ENCODE measurements around the gene DCC.

DCC gene

DNA sequence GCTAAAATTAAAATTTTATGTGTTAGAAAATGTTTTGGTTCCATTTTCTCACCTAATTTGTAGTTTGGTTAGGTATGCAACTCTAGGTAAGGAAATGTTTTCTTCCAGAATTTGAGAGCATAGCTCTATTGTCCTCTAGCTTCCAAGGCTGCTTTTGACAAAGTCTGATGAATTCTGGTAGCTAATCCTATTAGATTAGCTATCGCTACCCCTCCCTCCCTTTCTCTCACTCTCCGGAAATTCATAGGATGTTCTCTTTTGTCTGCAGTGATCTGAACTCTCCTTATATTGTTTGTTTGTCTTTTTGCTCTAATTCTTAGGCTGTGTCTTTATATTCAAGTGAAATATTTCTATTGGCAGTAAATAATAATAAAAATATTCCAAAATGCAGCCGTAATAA is 382.9 kb downstream of the DCC start:
- TF ChIP-seq GATA3 (IDR thresholded peaks at IDR 0.05; ENCODE audit: low read depth, low read length) = no peak
- no peak for TF ChIP-seq GATA2 (IDR thresholded peaks at IDR 0.05; ENCODE audit: low read depth, low read length)

DNA sequence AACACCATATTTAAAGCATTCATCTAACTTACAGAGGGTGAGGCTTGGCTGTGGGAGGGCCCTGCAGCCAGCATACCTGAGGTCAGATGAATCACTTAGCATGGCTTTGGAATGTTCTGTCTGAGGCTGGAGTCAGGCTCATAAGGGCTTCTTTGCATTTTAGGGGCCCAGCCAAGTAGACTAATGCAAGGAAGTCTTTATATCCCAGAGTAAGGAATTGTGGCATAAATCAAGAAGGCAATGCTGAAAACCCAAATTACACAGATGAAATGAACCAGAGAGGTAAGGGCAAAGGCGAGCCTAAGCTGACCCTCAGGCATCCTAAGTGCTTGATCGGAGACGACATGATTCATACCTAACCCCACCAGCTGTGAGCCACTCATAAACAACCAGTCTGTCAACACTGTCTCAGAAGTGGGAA is 383.6 kb downstream of the DCC start:
- TF ChIP-seq GATA2 (IDR thresholded peaks at IDR 0.05; ENCODE audit: low read depth, low read length) = no peak
- TF ChIP-seq GATA3 (IDR thresholded peaks at IDR 0.05; ENCODE audit: low read depth, low read length) = no peak

GRCh38 chr18:52730972-52731619 is 391.1 kb downstream of the DCC start:
- no peak for TF ChIP-seq GATA2 (IDR thresholded peaks at IDR 0.05; ENCODE audit: low read depth, low read length)
- TF ChIP-seq GATA3 (IDR thresholded peaks at IDR 0.05; ENCODE audit: low read depth, low read length) = no peak

GRCh38 chr18:52738946-52739345 is 398.9 kb downstream of the DCC start:
- TF ChIP-seq GATA3 (IDR thresholded peaks at IDR 0.05; ENCODE audit: low read depth, low read length) (no peak), GATA2 (IDR thresholded peaks at IDR 0.05; ENCODE audit: low read depth, low read length) (no peak)

GRCh38 chr18:52746986-52747385 is 407.0 kb downstream of the DCC start:
- TF ChIP-seq GATA3 (IDR thresholded peaks at IDR 0.05; ENCODE audit: low read depth, low read length) = no peak
- TF ChIP-seq GATA2 (IDR thresholded peaks at IDR 0.05; ENCODE audit: low read depth, low read length) = no peak

GRCh38 chr18:52747869-52748268 is 407.9 kb downstream of the DCC start:
- TF ChIP-seq GATA2 (IDR thresholded peaks at IDR 0.05; ENCODE audit: low read depth, low read length) (no peak), GATA3 (IDR thresholded peaks at IDR 0.05; ENCODE audit: low read depth, low read length) (no peak)

DNA sequence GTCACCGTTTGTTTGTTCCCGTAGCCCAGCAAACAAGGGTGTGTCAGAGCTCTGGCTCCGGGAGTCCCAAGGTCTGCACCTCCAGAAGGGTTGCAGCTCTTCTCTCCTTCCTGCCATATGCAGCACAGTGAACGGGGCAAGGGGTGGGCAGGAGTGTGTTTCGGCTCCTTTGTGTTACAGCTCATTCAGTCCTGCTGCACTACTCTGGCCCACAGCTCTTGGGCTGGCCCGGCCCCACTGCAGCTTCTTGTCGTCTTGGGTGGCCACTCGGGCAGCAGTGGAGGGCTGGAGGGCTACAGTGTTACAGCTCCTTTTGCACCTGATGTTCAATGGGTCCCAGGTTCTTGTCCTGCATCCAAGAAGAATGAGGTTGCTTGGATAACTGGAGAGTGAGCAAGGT is 408.3 kb downstream of the DCC start:
- TF ChIP-seq GATA3 (IDR thresholded peaks at IDR 0.05; ENCODE audit: low read depth, low read length) (no peak), GATA2 (IDR thresholded peaks at IDR 0.05; ENCODE audit: low read depth, low read length) (no peak)

- TF ChIP-seq GATA3 (IDR thresholded peaks at IDR 0.05; ENCODE audit: low read depth, low read length) (no peak), GATA2 (IDR thresholded peaks at IDR 0.05; ENCODE audit: low read depth, low read length) (no peak)
Observed at GRCh38 chr18:52749542-52749941, 409.5 kb downstream of the DCC start.

DNA sequence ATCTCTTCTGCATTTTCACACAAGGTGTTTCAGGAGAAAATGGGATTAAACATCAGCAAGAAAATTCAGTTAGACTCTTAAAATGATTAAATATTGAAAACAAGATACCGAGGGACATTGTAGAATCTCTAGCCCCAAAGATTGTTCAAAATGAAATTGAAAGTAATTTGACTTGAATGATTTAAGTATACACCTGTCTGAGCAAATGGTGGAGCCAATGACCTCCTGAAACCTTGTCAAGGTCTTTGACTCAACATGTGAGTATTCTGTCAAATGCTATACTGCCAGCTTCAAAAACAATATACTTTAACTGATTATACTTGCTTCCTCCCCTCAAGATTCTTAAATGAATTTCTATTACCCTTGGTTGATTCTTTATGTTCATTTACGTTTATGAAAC is 411.0 kb downstream of the DCC start:
- TF ChIP-seq GATA2 (IDR thresholded peaks at IDR 0.05; ENCODE audit: low read depth, low read length) = no peak
- no peak for TF ChIP-seq GATA3 (IDR thresholded peaks at IDR 0.05; ENCODE audit: low read depth, low read length)

GRCh38 chr18:52764316-52764715 is 424.3 kb downstream of the DCC start:
- no peak for TF ChIP-seq GATA2 (IDR thresholded peaks at IDR 0.05; ENCODE audit: low read depth, low read length)
- TF ChIP-seq GATA3 (IDR thresholded peaks at IDR 0.05; ENCODE audit: low read depth, low read length) = no peak

DNA sequence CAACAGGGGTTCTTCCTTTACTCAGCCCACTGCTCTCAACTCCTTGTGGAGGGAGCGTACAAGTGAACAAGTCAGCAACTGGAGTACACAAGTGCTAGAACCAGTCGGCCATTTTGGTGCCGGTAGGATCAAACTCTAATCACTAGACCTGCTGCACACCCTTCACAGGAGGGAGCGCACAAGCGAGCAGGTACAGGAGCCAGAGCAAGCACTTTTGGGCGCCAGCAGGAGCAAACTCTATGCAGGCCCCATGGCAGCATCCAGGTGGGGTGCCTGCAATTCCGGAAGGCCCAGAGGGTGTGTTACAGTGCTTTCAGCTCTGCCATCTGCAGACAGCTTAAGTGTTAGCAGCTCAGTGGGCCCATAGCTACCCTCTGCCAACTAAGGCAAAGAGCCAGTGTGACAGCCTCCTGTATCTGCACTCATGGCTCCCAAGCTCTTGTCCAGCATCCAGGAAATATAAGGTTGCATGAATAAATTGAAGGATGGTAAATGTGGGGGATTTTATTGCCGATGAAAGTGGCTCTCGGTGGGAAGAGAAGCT is 426.1 kb downstream of the DCC start:
- TF ChIP-seq GATA3 (IDR thresholded peaks at IDR 0.05; ENCODE audit: low read depth, low read length) = no peak
- TF ChIP-seq GATA2 (IDR thresholded peaks at IDR 0.05; ENCODE audit: low read depth, low read length) = no peak

DNA sequence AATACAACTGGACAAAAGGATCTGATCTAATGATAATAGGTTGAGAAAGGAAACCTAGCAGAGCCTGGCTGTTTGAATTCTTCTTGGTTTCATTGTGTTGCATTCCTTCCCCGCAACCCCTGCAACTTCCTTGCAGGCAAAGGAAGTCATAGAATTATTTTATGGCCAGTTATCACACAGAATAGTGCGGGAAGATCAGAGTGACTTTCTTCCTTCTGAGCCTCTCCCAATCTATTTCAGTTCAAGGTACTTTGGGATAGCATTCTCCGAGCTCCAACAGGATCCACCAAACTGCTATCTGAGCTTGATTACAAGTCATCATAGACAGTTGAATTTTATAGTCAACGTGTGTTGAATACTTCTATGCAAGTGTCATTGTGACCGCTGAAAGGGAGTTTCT is 441.1 kb downstream of the DCC start:
- TF ChIP-seq GATA2 (IDR thresholded peaks at IDR 0.05; ENCODE audit: low read depth, low read length) (no peak), GATA3 (IDR thresholded peaks at IDR 0.05; ENCODE audit: low read depth, low read length) (no peak)

DNA sequence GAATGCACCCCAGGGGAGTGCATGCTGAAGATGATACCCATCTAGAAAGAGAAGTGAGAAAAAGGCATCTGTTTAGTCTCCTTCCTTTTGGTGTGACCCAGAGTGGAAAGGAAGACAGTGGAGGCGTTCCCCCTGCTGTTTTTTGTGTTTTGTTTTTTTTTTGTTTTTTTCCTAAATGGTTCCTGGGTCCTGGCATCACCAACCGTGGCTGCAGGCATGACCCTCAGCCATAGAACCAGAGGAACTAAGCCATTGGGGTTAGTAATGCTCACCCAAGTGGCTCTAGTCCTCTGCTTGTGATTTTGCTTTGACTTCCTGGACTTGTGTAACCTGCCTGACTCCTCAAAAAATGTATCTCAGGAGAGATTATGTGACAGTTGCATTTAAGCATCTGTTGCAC is 451.3 kb downstream of the DCC start:
- TF ChIP-seq GATA2 (IDR thresholded peaks at IDR 0.05; ENCODE audit: low read depth, low read length) = no peak
- no peak for TF ChIP-seq GATA3 (IDR thresholded peaks at IDR 0.05; ENCODE audit: low read depth, low read length)

DNA sequence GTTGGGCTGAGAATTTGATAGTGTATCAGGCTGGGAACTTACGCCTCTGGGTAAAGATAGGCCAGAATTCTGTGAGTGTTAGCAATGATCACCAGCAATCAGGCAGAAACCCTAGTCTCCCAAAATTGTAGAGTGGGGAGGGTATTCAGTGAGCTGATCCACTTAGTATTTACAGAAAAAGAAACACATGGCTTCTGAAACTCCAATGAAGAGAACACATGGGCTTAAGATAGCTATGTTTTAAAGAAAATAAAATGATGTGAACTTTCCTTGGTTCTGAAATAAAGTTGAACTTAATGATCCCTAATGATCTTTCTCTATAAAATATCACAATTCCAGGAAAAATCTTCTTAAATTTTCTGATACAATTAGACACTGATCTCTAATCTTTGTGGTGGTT is 472.8 kb downstream of the DCC start:
- TF ChIP-seq GATA3 (IDR thresholded peaks at IDR 0.05; ENCODE audit: low read depth, low read length) (no peak), GATA2 (IDR thresholded peaks at IDR 0.05; ENCODE audit: low read depth, low read length) (no peak)

DNA sequence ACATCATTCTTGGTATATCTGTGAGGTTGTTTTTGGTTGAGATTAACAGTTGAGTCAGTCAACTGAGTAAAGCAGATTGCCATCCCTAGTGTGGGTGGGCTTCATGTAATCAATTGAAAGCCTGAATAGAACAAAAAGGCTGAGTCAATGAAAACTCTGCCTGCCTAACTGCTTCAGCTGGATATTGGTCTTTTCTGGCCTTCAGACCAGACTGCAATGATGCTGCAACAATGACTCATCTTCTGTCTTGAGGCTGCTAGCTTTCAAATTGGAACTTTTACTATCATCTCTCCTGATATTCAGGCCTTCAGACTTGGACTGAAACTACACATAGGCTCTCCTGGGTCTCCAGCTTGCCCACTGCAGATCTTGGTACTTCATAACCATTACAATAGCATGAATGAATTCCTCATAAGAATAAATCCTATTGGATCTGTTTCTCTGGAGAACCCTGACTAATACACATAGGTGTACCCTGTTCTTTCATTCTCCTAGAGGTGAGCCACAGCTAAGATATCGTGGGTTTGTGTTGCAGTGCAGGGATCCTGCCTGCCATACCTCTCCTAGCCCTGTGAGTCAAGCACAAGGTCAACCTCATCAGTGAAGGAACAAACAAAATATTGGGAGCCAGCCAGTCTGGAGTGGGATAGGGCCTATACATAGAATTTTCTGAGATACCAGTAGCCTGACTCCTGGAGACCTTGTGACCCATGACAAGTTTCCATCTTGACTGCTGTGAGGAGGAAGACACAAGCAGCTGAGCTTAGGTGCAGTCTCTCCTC is 473.8 kb downstream of the DCC start:
- TF ChIP-seq GATA3 (IDR thresholded peaks at IDR 0.05; ENCODE audit: low read depth, low read length) (no peak), GATA2 (IDR thresholded peaks at IDR 0.05; ENCODE audit: low read depth, low read length) (no peak)
